Activated T-cell treated with anti-CD3 and anti-CD28 coated beads, Interleukin-2, amount 50 U/mL, for 72 hours (primary cell): Measurements from ENCODE around the gene NANOS2. TPM values are rescaled to one million over a fixed set of nuclear protein-coding genes. Genes with fewer than 3 reads are reported as not detected.
A peak's percentile ranks its signal among the peaks of the same experiment; 100 is the strongest.

Experiments
- ATAC-seq, 2 donors: fragments of 150-1000 bp; cut with Tn5 transposase; replicated peaks in 1 of 2; 2 replicates each; pipeline ENCODE4 v1.10.0; 2021; ENCODE audit warnings: moderate library complexity in 2 of 2, mild to moderate bottlenecking in 1 of 2
- DNase-seq, 2 donors: peaks; one replicate each; pipeline ENCODE4 v3.0.0; 2021 to 2022; ENCODE audit warnings: mixed read lengths in 1 of 2
- H3K27ac Mint-ChIP-seq: one replicate; pipeline ENCODE4 v1.8.0; 2022; ENCODE audit warnings: mild to moderate bottlenecking, moderate library complexity, mixed read lengths
- H3K27me3 Mint-ChIP-seq: one replicate; pipeline ENCODE4 v1.8.0; 2022; ENCODE audit warnings: low read depth, mixed read lengths
- H3K36me3 Mint-ChIP-seq, 2 donors: one replicate each; pipeline ENCODE4 v1.8.0; 2022; ENCODE audit warnings: mixed read lengths in 2 of 2, mild to moderate bottlenecking in 1 of 2; ENCODE audit not compliant: insufficient read depth in 2 of 2
- H3K4me1 Mint-ChIP-seq: one replicate; pipeline ENCODE4 v1.8.0; 2022; ENCODE audit warnings: low read depth, mixed read lengths
- H3K4me3 Mint-ChIP-seq, 2 donors: one replicate each; pipeline ENCODE4 v1.8.0; 2022; ENCODE audit warnings: mild to moderate bottlenecking in 2 of 2, mixed read lengths in 2 of 2, moderate library complexity in 2 of 2
- H3K9me3 Mint-ChIP-seq, 2 donors: one replicate each; pipeline ENCODE4 v1.8.0; 2022; ENCODE audit warnings: mixed read lengths in 2 of 2
- total RNA-seq, 2 donors: library from RNA; stranded (reverse); gene quantifications; one replicate each; pipeline ENCODE4 v1.2.3, GENCODE V29; 2022

NANOS2 gene
- total RNA-seq, 2 donors from 2014 or later = not detected

DNA sequence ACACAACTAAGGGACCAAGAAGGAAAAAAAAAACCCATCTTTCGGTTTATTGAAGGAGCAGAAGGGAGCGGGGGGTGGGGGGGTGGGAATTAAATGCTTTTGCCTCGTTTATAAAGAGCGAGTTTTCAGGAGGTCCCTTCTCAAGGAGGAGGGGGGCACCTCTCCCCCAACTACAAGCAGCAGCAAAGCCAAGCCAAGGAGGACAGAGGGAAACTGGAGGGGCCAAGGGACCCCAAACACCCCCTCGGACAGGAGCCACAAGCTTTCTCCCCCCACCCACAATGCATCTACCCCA lies 31.0 kb downstream of the NANOS2 start:
- peaks cover 36% of the 10 kb centered on the region for H3K4me1 Mint-ChIP-seq
- ATAC-seq (no peak), DNase-seq (no peak)
- peaks cover 0 to 2% of the 10 kb centered on the region in 2 donors for H3K36me3 Mint-ChIP-seq
- H3K27ac Mint-ChIP-seq = peak overlapping the region; percentile 10
- no peaks in the 10 kb centered on the region for H3K27me3 Mint-ChIP-seq
- no peaks in the 10 kb centered on the region for H3K9me3 Mint-ChIP-seq
- peak overlapping the region; percentile 84 to 89 for H3K4me3 Mint-ChIP-seq

GRCh38 chr19:45882652-45883585 lies 31.7 kb downstream of the NANOS2 start:
- peak; percentile 87 to 91 for DNase-seq

GRCh38 chr19:45881909-45882528 lies 32.6 kb downstream of the NANOS2 start:
- Mint-ChIP-seq H3K9me3 (no peaks in the 10 kb centered on the region), H3K4me1 (peaks cover 44% of the 10 kb centered on the region), H3K27me3 (peaks cover 6% of the 10 kb centered on the region), H3K4me3 (no peak overlapping the region), H3K36me3 (peaks cover 0 to 2% of the 10 kb centered on the region in 2 donors), H3K27ac (no peak overlapping the region)
- ATAC-seq (no peak), DNase-seq (no peak)

More at GRCh38 chr19:45882652-45883585, 31.7 kb downstream of the NANOS2 start:
- no peaks in the 10 kb centered on the region for H3K9me3 Mint-ChIP-seq
- H3K36me3 Mint-ChIP-seq = peaks cover 0 to 2% of the 10 kb centered on the region in 2 donors
- H3K27me3 Mint-ChIP-seq = peaks cover 3% of the 10 kb centered on the region
- peak overlapping the region; percentile 10 for H3K27ac Mint-ChIP-seq
- peak in 1 of 2 donors; percentile 27 for ATAC-seq
- peaks cover 43% of the 10 kb centered on the region for H3K4me1 Mint-ChIP-seq
- H3K4me3 Mint-ChIP-seq = peak overlapping the region; percentile 84 to 89

DNA sequence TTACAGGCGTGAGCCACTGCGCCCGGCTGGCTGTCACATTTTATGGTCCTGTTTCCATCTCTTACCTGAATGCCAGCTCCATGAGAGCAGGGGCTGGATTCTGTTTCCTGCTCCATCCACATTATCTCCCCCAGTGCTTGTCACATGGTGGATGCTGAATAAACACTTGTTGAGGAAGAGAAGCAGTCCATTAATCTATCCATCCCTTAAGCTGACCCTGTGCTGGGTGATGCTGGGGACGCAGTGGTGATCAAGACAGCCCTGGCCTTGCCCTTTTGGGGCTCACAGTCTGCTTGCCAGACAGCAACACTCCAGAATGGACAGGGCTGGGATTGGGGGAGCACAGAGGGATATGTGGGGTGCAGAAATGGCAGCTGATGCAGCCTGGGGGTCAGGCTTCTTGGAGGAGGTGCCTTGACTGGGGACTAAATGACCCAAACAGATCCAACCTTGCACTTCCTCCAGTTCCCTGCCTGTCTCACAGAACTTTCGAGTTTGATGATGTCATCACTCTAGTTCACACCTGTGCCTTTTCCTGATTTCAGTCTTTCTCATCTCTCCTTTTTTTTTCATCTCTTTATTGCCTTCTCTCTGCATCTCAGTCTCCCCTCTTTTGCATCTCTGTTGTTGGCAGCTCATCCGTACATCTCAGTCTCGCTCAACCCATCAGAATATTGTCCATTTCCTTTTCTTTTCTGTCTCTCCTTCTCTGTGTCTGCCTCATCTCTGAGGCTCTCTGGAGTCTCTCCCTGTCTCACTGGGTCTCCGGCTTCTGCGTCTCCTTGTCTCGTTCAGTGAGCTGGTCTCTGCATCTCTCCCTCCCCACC lies 33.3 kb downstream of the NANOS2 start:
- ATAC-seq = no peak
- Mint-ChIP-seq H3K36me3 (peaks cover 0 to 2% of the 10 kb centered on the region in 2 donors), H3K27me3 (peaks cover 8% of the 10 kb centered on the region), H3K9me3 (no peaks in the 10 kb centered on the region), H3K4me3 (no peak overlapping the region), H3K27ac (no peak overlapping the region), H3K4me1 (peaks cover 47% of the 10 kb centered on the region)
- no peak for DNase-seq

DNA sequence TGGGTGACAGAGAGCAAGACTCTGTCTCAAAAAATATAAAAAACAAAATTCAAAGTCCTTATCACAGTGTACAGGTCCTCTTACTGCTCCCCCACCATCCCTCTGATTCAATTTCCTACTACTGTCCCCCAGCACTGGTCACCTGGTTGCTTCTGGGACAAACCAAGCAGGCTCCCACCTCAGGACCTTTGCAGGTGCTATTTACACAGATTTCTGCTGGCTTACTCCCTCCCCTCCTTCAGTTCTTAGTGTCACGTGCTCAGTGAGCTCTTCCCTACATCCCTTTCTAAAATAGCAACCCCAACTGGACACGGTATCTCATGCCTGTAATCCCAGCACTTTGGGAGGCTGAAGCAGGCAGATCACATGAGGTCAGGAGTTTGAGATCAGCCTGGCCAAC lies 34.6 kb downstream of the NANOS2 start:
- H3K9me3 Mint-ChIP-seq = no peaks in the 10 kb centered on the region
- DNase-seq (no peak), ATAC-seq (no peak)
- H3K27ac Mint-ChIP-seq = no peak overlapping the region
- no peak overlapping the region for H3K4me3 Mint-ChIP-seq
- H3K36me3 Mint-ChIP-seq = peaks cover 0 to 2% of the 10 kb centered on the region in 2 donors
- H3K4me1 Mint-ChIP-seq = peaks cover 56% of the 10 kb centered on the region
- peaks cover 13% of the 10 kb centered on the region for H3K27me3 Mint-ChIP-seq

- Mint-ChIP-seq H3K9me3 (no peaks in the 10 kb centered on the region), H3K36me3 (peaks cover 0 to 2% of the 10 kb centered on the region in 2 donors), H3K27ac (no peak overlapping the region), H3K27me3 (peaks cover 13% of the 10 kb centered on the region), H3K4me3 (no peak overlapping the region), H3K4me1 (peaks cover 55% of the 10 kb centered on the region)
- DNase-seq (no peak), ATAC-seq (no peak)
Observed at GRCh38 chr19:45879055-45879454, 35.5 kb downstream of the NANOS2 start.

- ATAC-seq (peak; percentile 88 to 89), DNase-seq (peak; percentile 51 to 63)
- Mint-ChIP-seq H3K9me3 (no peaks in the 10 kb centered on the region), H3K27me3 (peaks cover 13% of the 10 kb centered on the region), H3K4me1 (peaks cover 47% of the 10 kb centered on the region), H3K36me3 (peaks cover 0 to under 1% of the 10 kb centered on the region in 2 donors), H3K27ac (no peak overlapping the region), H3K4me3 (peak overlapping the region in 1 of 2 donors; percentile 38)
Observed at GRCh38 chr19:45878043-45878794, 36.4 kb downstream of the NANOS2 start.

GRCh38 chr19:45876411-45877197 lies 38.0 kb downstream of the NANOS2 start:
- ATAC-seq (peak in 1 of 2 donors; percentile 16), DNase-seq (no peak)
- peak overlapping the region; percentile 4 to 38 for H3K4me3 Mint-ChIP-seq

DNA sequence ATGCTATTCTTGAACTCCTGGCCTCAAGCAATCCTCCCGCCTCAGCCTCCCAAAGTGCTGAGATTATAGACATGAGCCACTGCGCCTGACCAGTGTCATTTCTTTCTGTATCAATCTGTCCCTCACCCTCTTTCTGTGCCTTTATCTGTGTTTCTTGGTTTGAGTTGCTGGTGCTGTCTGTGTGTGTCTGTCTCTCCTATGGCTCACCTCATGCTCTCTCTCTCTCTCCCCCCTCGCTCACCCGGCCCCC lies 38.5 kb downstream of the NANOS2 start:
- H3K9me3 Mint-ChIP-seq = no peaks in the 10 kb centered on the region
- peak; percentile 59 to 69 for DNase-seq
- peaks cover 13% of the 10 kb centered on the region for H3K27me3 Mint-ChIP-seq

More at GRCh38 chr19:45876411-45877197, 38.0 kb downstream of the NANOS2 start:
- no peaks in the 10 kb centered on the region for H3K9me3 Mint-ChIP-seq
- H3K27me3 Mint-ChIP-seq = peaks cover 13% of the 10 kb centered on the region
- no peaks in the 10 kb centered on the region for H3K36me3 Mint-ChIP-seq
- H3K4me1 Mint-ChIP-seq = peaks cover 36% of the 10 kb centered on the region
- no peak overlapping the region for H3K27ac Mint-ChIP-seq

GRCh38 chr19:45874620-45874966 lies 40.0 kb downstream of the NANOS2 start:
- Mint-ChIP-seq H3K4me3 (no peak overlapping the region), H3K36me3 (no peaks in the 10 kb centered on the region), H3K9me3 (no peaks in the 10 kb centered on the region), H3K27me3 (peaks cover 13% of the 10 kb centered on the region), H3K4me1 (peaks cover 31% of the 10 kb centered on the region), H3K27ac (no peak overlapping the region)
- ATAC-seq (no peak), DNase-seq (no peak)

More for the DNA sequence above, 38.5 kb downstream of the NANOS2 start:
- Mint-ChIP-seq H3K27ac (no peak overlapping the region), H3K4me1 (peaks cover 31% of the 10 kb centered on the region), H3K36me3 (no peaks in the 10 kb centered on the region), H3K4me3 (peak overlapping the region; percentile 4 to 38)
- ATAC-seq = peak; percentile 76 to 79

DNA sequence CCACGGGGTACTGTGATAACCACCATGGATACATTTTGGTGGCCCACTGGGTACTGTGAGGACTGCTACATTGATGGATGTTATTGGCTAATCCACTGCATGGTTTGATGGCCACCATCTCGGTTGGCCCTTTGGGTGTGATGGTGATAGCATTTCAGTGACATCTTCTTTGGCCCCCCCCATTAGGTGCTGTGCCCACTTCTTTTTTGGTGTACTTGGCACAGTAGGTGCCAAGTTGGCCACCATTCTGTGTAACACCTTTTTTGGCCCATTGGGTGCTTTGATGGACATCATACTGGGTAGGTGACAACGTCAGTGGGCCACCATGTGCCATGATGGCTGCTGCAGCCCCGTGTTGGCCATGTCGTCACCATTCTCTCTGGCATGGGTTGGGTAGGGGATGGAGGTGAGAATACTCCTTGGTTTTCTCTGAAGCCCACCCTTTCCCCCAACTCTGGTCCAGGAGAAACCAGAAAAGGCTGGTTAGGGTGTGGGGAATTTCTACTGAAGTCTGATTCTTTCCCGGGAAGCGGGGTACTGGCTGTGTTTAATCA lies 41.3 kb downstream of the NANOS2 start:
- H3K4me1 Mint-ChIP-seq = peaks cover 27% of the 10 kb centered on the region
- DNase-seq (no peak), ATAC-seq (no peak)
- H3K9me3 Mint-ChIP-seq = no peaks in the 10 kb centered on the region
- no peaks in the 10 kb centered on the region for H3K36me3 Mint-ChIP-seq
- H3K4me3 Mint-ChIP-seq = no peak overlapping the region
- H3K27ac Mint-ChIP-seq = no peak overlapping the region
- peaks cover 13% of the 10 kb centered on the region for H3K27me3 Mint-ChIP-seq
